Liver (tissue), 9 donors: ENCODE results near the gene CEP76. TPM values are rescaled to one million over a fixed set of nuclear protein-coding genes. Genes with fewer than 3 reads are reported as not detected.
"Not testable (repeated sequence)": the region's sequence is repeated elsewhere in the genome, so short reads cannot be mapped to it uniquely, and the experiment has no call there.

Experiments used
- DNase-seq: peaks from one replicate; pipeline ENCODE4 v3.0.0-alpha.2; 2017; ENCODE audit warnings: low spot score
- H3K27ac ChIP-seq, 2 donors: one replicate each; pipeline ENCODE4 v1.7.0; 2013; ENCODE audit warnings: inconsistent platforms in 2 of 2, low read length in 2 of 2, control low read depth in 1 of 2, low read depth in 1 of 2, mild to moderate bottlenecking in 1 of 2
- H3K27me3 ChIP-seq, 4 donors: one replicate each; pipeline versions ENCODE4 v1.6.1 to v1.7.0; 2013; ENCODE audit warnings: low read length in 3 of 4, inconsistent platforms in 1 of 4, mild to moderate bottlenecking in 1 of 4, moderate library complexity in 1 of 4; ENCODE audit not compliant: control insufficient read depth in 4 of 4, insufficient read depth in 4 of 4
- H3K36me3 ChIP-seq, 4 donors: one replicate each; pipeline versions ENCODE4 v1.6.1 to v1.7.0; 2013; ENCODE audit warnings: low read length in 3 of 4, mild to moderate bottlenecking in 3 of 4, low read depth in 1 of 4, moderate library complexity in 1 of 4; ENCODE audit not compliant: control insufficient read depth in 4 of 4, insufficient read depth in 3 of 4
- H3K4me1 ChIP-seq, 4 donors: one replicate each; pipeline versions ENCODE4 v1.6.1 to v1.7.0; 2013; ENCODE audit warnings: low read length in 3 of 4, mild to moderate bottlenecking in 3 of 4, moderate library complexity in 1 of 4; ENCODE audit not compliant: control insufficient read depth in 4 of 4, insufficient read depth in 4 of 4
- H3K4me3 ChIP-seq, 3 donors: one replicate each; pipeline versions ENCODE4 v1.6.1 to v1.7.0; 2013; ENCODE audit warnings: low read length in 3 of 3, control low read depth in 1 of 3, low read depth in 1 of 3, mild to moderate bottlenecking in 1 of 3
- H3K9ac ChIP-seq, 2 donors: one replicate each; pipeline ENCODE4 v1.7.0; 2013; ENCODE audit warnings: low read length in 2 of 2, mild to moderate bottlenecking in 2 of 2, moderate library complexity in 2 of 2, control low read depth in 1 of 2, low read depth in 1 of 2
- H3K9me3 ChIP-seq, 4 donors: one replicate each; pipeline versions ENCODE4 v1.6.1 to v1.7.0; 2013; ENCODE audit warnings: low read length in 3 of 4; ENCODE audit not compliant: control insufficient read depth in 4 of 4
- CTCF ChIP-seq: fragments of 150-350 bp; IDR thresholded peaks from 2 replicates; pipeline ENCODE4 v1.5.1; 2017; ENCODE audit warnings: improper control_type of control experiment, low read depth, low read length; ENCODE audit not compliant: missing input control
- EGR1 ChIP-seq, 2 donors: IDR thresholded peaks; 2 replicates each; pipeline ENCODE4 v1.6.1; 2016 to 2018; ENCODE audit warnings: antibody characterized with exemption in 2 of 2, low read depth in 2 of 2
- FOXA1 ChIP-seq: IDR thresholded peaks from 2 replicates; pipeline ENCODE4 v1.6.1; 2016; ENCODE audit warnings: antibody characterized with exemption
- FOXA2 ChIP-seq: IDR thresholded peaks from 2 replicates; pipeline ENCODE4 v1.6.1; 2016; ENCODE audit warnings: antibody characterized with exemption
- GABPA ChIP-seq, 2 donors: IDR thresholded peaks in 1 of 2; conservative IDR thresholded peaks in 1 of 2; 2 replicates each; pipeline ENCODE4 v1.6.1; 2016; ENCODE audit warnings: antibody characterized with exemption in 2 of 2, mild to moderate bottlenecking in 1 of 2, moderate library complexity in 1 of 2
- HNF4A ChIP-seq, 2 donors: conservative IDR thresholded peaks; 2 replicates each; pipeline ENCODE4 v1.6.1; 2016; ENCODE audit warnings: antibody characterized with exemption in 2 of 2, mild to moderate bottlenecking in 2 of 2
- HNF4G ChIP-seq: IDR thresholded peaks from 2 replicates; pipeline ENCODE4 v1.6.1; 2016; ENCODE audit warnings: antibody characterized with exemption
- JUND ChIP-seq, 2 donors: IDR thresholded peaks; 2 replicates each; pipeline ENCODE4 v1.6.1; 2016; ENCODE audit warnings: antibody characterized with exemption in 2 of 2
- MAX ChIP-seq: IDR thresholded peaks from 2 replicates; pipeline ENCODE4 v1.6.1; 2016; ENCODE audit warnings: antibody characterized with exemption
- NR2F2 ChIP-seq: IDR thresholded peaks from 2 replicates; pipeline ENCODE4 v1.6.1; 2016; ENCODE audit warnings: antibody characterized with exemption
- RAD21 ChIP-seq, 2 donors: IDR thresholded peaks; 2 replicates each; pipeline ENCODE4 v1.6.1; 2016; ENCODE audit warnings: antibody characterized with exemption in 2 of 2, mild to moderate bottlenecking in 2 of 2
- RXRA ChIP-seq, 2 donors: IDR thresholded peaks; 2 replicates each; pipeline ENCODE4 v1.6.1; 2017 to 2018; ENCODE audit warnings: antibody characterized with exemption in 2 of 2, mild to moderate bottlenecking in 1 of 2
- SP1 ChIP-seq: IDR thresholded peaks from 2 replicates; pipeline ENCODE4 v1.6.1; 2018; ENCODE audit warnings: antibody characterized with exemption, mild to moderate bottlenecking
- TAF1 ChIP-seq: conservative IDR thresholded peaks from 2 replicates; pipeline ENCODE4 v1.6.1; 2016; ENCODE audit warnings: antibody characterized with exemption, mild to moderate bottlenecking
- ZBTB33 ChIP-seq: IDR thresholded peaks from 2 replicates; pipeline ENCODE4 v1.6.1; 2016; ENCODE audit warnings: antibody characterized with exemption
- WGBS: extraction: QIAGEN DNeasy Blood & Tissue Kit; methylation state at CpG from one replicate; pipeline ENCODE4 v1.1.7; 2013; 5-methylcytosine and 5-hydroxymethylcytosine counted together
- polyA plus RNA-seq, 2 donors: library from polyadenylated mRNA; stranded (reverse) in 1 of 2; unstranded in 1 of 2; fragments of 200-250 nt in 1 of 2; fragments of >200 nt in 1 of 2; fragmentation: Nextera tagmentation in 1 of 2; extraction: Ambion mirVana in 1 of 2; gene quantifications; one replicate each; pipeline versions ENCODE4 v1.2.1 to v1.2.3, GENCODE V29; 2013 to 2015
- total RNA-seq, 2 donors: library from RNA; depleted of rRNA; stranded (reverse); fragments of >200 nt; gene quantifications; one replicate each; pipeline ENCODE4 v1.2.3, GENCODE V29; 2014
- donor health status: healthy.
- donor health status: healthy.
- donor health status: healthy.
- donor health status: healthy.
- donor health status: healthy.

The CEP76 gene
- total and polyA plus RNA-seq, 4 donors = 1.3 to 11.8 (median 4.2) TPM

- Histone ChIP-seq H3K4me3 (no peak overlapping the region), H3K27ac (peak overlapping the region in 1 of 2 donors; percentile 26), H3K36me3 (no peaks in the 10 kb centered on the region), H3K9me3 (no peaks in the 10 kb centered on the region), H3K27me3 (no peaks in the 10 kb centered on the region), H3K4me1 (peaks cover 1 to 10% (median 6%) of the 10 kb centered on the region in 4 donors), H3K9ac (no peak overlapping the region)
- no peak for TF ChIP-seq RAD21 (IDR thresholded peaks at IDR 0.05)
- TF ChIP-seq MAX = no peak
- TF ChIP-seq TAF1 = no peak
- no peak for TF ChIP-seq EGR1 (IDR thresholded peaks at IDR 0.05; ENCODE audit: low read depth in 2 of 2)
- no peak for TF ChIP-seq CTCF
- TF ChIP-seq GABPA (IDR thresholded peaks at IDR 0.05 in 1 of 2, conservative IDR thresholded peaks at IDR 0.05 in 1 of 2) = no peak
- TF ChIP-seq FOXA2 = no peak
- no peak for TF ChIP-seq SP1
- no peak for TF ChIP-seq JUND (IDR thresholded peaks at IDR 0.05)
- TF ChIP-seq RXRA (IDR thresholded peaks at IDR 0.05) = no peak
- DNase-seq = no peak
Observed at GRCh38 chr18:12645254-12645653, 57.3 kb downstream of the CEP76 start.

GRCh38 chr18:12643756-12644155, 58.8 kb downstream of the CEP76 start:
- WGBS = 95% methylated on average over 5 of the region's 5 CpGs
- H3K9ac ChIP-seq, H3K27ac ChIP-seq, DNase-seq, H3K9me3 ChIP-seq, H3K36me3 ChIP-seq, H3K27me3 ChIP-seq, H3K4me3 ChIP-seq: not testable (repeated sequence)
- H3K4me1 ChIP-seq = peaks cover 2 to 10% (median 7%) of the 10 kb centered on the region in 4 donors

- H3K4me3 ChIP-seq = no peak overlapping the region
- no peaks in the 10 kb centered on the region for H3K9me3 ChIP-seq
- peaks cover 2 to 10% (median 6%) of the 10 kb centered on the region in 4 donors for H3K4me1 ChIP-seq
- H3K27me3 ChIP-seq = no peaks in the 10 kb centered on the region
- H3K9ac ChIP-seq = no peak overlapping the region
- TF ChIP-seq HNF4G = no peak
- TF ChIP-seq NR2F2 = no peak
- WGBS = 89% methylated on average over 6 of the region's 6 CpGs
- H3K36me3 ChIP-seq = no peaks in the 10 kb centered on the region
- peak overlapping the region in 1 of 2 donors; percentile 11 for H3K27ac ChIP-seq
- no peak for DNase-seq
Observed at GRCh38 chr18:12640881-12641200, 61.7 kb downstream of the CEP76 start.

- 61% methylated on average over 5 of the region's 5 CpGs for WGBS
- no peaks in the 10 kb centered on the region for H3K36me3 ChIP-seq
- peaks cover 2 to 8% (median 5%) of the 10 kb centered on the region in 4 donors for H3K4me1 ChIP-seq
- no peaks in the 10 kb centered on the region for H3K9me3 ChIP-seq
- TF ChIP-seq FOXA2 = peak; percentile 49
- peak; percentile 46 for TF ChIP-seq FOXA1
- TF ChIP-seq ZBTB33 = peak; percentile 24
- peak in 1 of 2 donors; percentile 11 for TF ChIP-seq HNF4A (conservative IDR thresholded peaks at IDR 0.05)
- TF ChIP-seq RXRA (IDR thresholded peaks at IDR 0.05) = no peak
- no peak overlapping the region for H3K4me3 ChIP-seq
- DNase-seq = no peak
- H3K27ac ChIP-seq = peak overlapping the region in 1 of 2 donors; percentile 11
- no peaks in the 10 kb centered on the region for H3K27me3 ChIP-seq
- H3K9ac ChIP-seq = no peak overlapping the region
Observed at GRCh38 chr18:12639990-12640880, 62.3 kb downstream of the CEP76 start.
